GM18519 (cell line): ENCODE results near the gene KRTAP13-2.

Experiments used
- ATAC-seq: cut with Tn5 transposase; IDR thresholded peaks from one replicate; pipeline ENCODE4 v1.9.1; 2021; ENCODE audit warnings: mild to moderate bottlenecking, moderate library complexity; ENCODE audit not compliant: unreplicated experiment, low FRiP score

The KRTAP13-2 gene

GRCh38 chr21:30372139-30372770, at the start of gene KRTAP13-2:
TSS of gene KRTAP13-2 (minus strand) at chr21:30372271. CDS start at chr21:30372213, 58 bp downstream.
- no peak for ATAC-seq

- no peak for ATAC-seq
Observed at GRCh38 chr21:30415993-30416392, 43.9 kb upstream of the KRTAP13-2 start.

GRCh38 chr21:30408782-30409494, 36.9 kb upstream of the KRTAP13-2 start:
- no peak for ATAC-seq

- ATAC-seq, result no peak
Observed at GRCh38 chr21:30395731-30396130, 23.7 kb upstream of the KRTAP13-2 start, which contains the start of gene KRTAP13-1. TSS of gene KRTAP13-1 (plus strand) at chr21:30396031. CDS start at chr21:30396087, 56 bp downstream.

GRCh38 chr21:30391492-30392025, 19.5 kb upstream of the KRTAP13-2 start:
- ATAC-seq, result no peak

GRCh38 chr21:30382201-30382600, 10.1 kb upstream of the KRTAP13-2 start:
- no peak for ATAC-seq

- ATAC-seq, result no peak
Observed at GRCh38 chr21:30355906-30356305, 16.2 kb downstream of the KRTAP13-2 start.

- ATAC-seq, result no peak
Observed at GRCh38 chr21:30354308-30355005, 17.6 kb downstream of the KRTAP13-2 start.

GRCh38 chr21:30351534-30351933, 20.5 kb downstream of the KRTAP13-2 start:
- no peak for ATAC-seq

GRCh38 chr21:30349572-30349971, 22.5 kb downstream of the KRTAP13-2 start:
- no peak for ATAC-seq

- no peak for ATAC-seq
Observed at GRCh38 chr21:30348506-30348905, 23.6 kb downstream of the KRTAP13-2 start, which contains the start of gene KRTAP23-1. TSS of gene KRTAP23-1 (minus strand) at chr21:30348606. CDS start at chr21:30348606, 0 bp downstream.

- ATAC-seq, result no peak
Observed at GRCh38 chr21:30345014-30345413, 27.1 kb downstream of the KRTAP13-2 start.

GRCh38 chr21:30340714-30341573, 31.1 kb downstream of the KRTAP13-2 start:
- ATAC-seq, result peak; percentile 67

- ATAC-seq, result no peak
Observed at GRCh38 chr21:30338717-30339116, 33.4 kb downstream of the KRTAP13-2 start.

- ATAC-seq, result no peak
Observed at GRCh38 chr21:30337772-30338171, 34.3 kb downstream of the KRTAP13-2 start.

- ATAC-seq, result no peak
Observed at GRCh38 chr21:30337276-30337744, 34.8 kb downstream of the KRTAP13-2 start, which contains the start of gene KRTAP27-1. TSS of gene KRTAP27-1 (minus strand) at chr21:30337694. CDS start at chr21:30337668, 26 bp downstream.

GRCh38 chr21:30336596-30336995, 35.5 kb downstream of the KRTAP13-2 start:
- ATAC-seq, result no peak

GRCh38 chr21:30333736-30334135, 38.3 kb downstream of the KRTAP13-2 start:
- no peak for ATAC-seq

- no peak for ATAC-seq
Observed at GRCh38 chr21:30332681-30333080, 39.4 kb downstream of the KRTAP13-2 start.
